Fibroblast of the aortic adventitia (primary cell): Measurements from ENCODE around the gene AVPR1B. TPM values are rescaled to one million over a fixed set of nuclear protein-coding genes. Genes with fewer than 3 reads are reported as not detected.

Experiments
- DNase-seq: peaks from one replicate; pipeline ENCODE4 v3.0.0-alpha.2; 2010; ENCODE audit warnings: low read depth
- H3K4me3 ChIP-seq: 2 replicates; pipeline ENCODE4 v1.5.1; 2011; ENCODE audit warnings: low read depth, mild to moderate bottlenecking, control low read depth, low read length, moderate library complexity
- CTCF ChIP-seq: IDR thresholded peaks from 2 replicates; pipeline ENCODE4 v1.5.1; 2011; ENCODE audit warnings: mild to moderate bottlenecking, low read length, control low read depth, inconsistent platforms; ENCODE audit not compliant: insufficient read depth
- total RNA-seq: library from RNA; depleted of rRNA; stranded (reverse); fragments of >200 nt; gene quantifications from 2 replicates; pipeline ENCODE4 v1.2.3, GENCODE V29; 2012; ENCODE audit warnings: low replicate concordance

AVPR1B gene
- total RNA-seq: not detected in 2 replicates

GRCh38 chr1:206117151-206117948, at the start of gene AVPR1B:
TSS of gene AVPR1B (minus strand) at chr1:206117388. CDS start at chr1:206116890, 498 bp downstream.
- peak; percentile 32 for DNase-seq
- TF ChIP-seq CTCF: no peak
- peak within 1 kb of the TSS; percentile 50 for H3K4me3 ChIP-seq

GRCh38 chr1:206145771-206146290, 28.6 kb upstream of the AVPR1B start:
- no peak for DNase-seq
- TF ChIP-seq CTCF: no peak
- no peak overlapping the region for H3K4me3 ChIP-seq

GRCh38 chr1:206144605-206145004, 27.4 kb upstream of the AVPR1B start:
- DNase-seq: no peak
- no peak for TF ChIP-seq CTCF
- no peak overlapping the region for H3K4me3 ChIP-seq

- no peak for DNase-seq
- no peak for TF ChIP-seq CTCF
- H3K4me3 ChIP-seq: no peak overlapping the region
These were observed 26.5 kb upstream of the AVPR1B start for GRCh38 chr1:206143537-206144172.

GRCh38 chr1:206142770-206143169, 25.6 kb upstream of the AVPR1B start:
- no peak overlapping the region for H3K4me3 ChIP-seq
- no peak for DNase-seq

GRCh38 chr1:206142011-206142410, 24.8 kb upstream of the AVPR1B start:
- H3K4me3 ChIP-seq: no peak overlapping the region
- no peak for DNase-seq
- no peak for TF ChIP-seq CTCF

More at GRCh38 chr1:206142770-206143169, 25.6 kb upstream of the AVPR1B start:
- no peak for TF ChIP-seq CTCF
